T-helper 17 cell (primary cell): ENCODE measurements around the gene RIPPLY1. TPM values are rescaled to one million over a fixed set of nuclear protein-coding genes. Genes with fewer than 3 reads are reported as not detected.

ENCODE experiments used
- ATAC-seq: fragments of 150-1000 bp; cut with Tn5 transposase; 2 replicates; pipeline ENCODE4 v1.10.0; 2021; ENCODE audit warnings: mild to moderate bottlenecking, moderate library complexity
- DNase-seq, 3 donors: peaks; one replicate each; pipeline versions ENCODE4 v3.0.0 to v3.0.0-alpha.2; 2020 to 2021
- H3K9me3 ChIP-seq: one replicate; pipeline ENCODE4 v1.7.0; 2013; ENCODE audit warnings: low read length, mild to moderate bottlenecking; ENCODE audit not compliant: control insufficient read depth, poor library complexity, severe bottlenecking
- H3K27ac Mint-ChIP-seq: one replicate; pipeline ENCODE4 v1.8.0; 2022; ENCODE audit warnings: mild to moderate bottlenecking, moderate library complexity, mixed read lengths
- H3K27me3 Mint-ChIP-seq: one replicate; pipeline ENCODE4 v1.8.0; 2022; ENCODE audit warnings: mixed read lengths
- H3K36me3 Mint-ChIP-seq: one replicate; pipeline ENCODE4 v1.8.0; 2022; ENCODE audit warnings: low read depth, mixed read lengths
- H3K4me1 Mint-ChIP-seq: one replicate; pipeline ENCODE4 v1.8.0; 2022; ENCODE audit warnings: mild to moderate bottlenecking, mixed read lengths
- H3K4me3 Mint-ChIP-seq: one replicate; pipeline ENCODE4 v1.8.0; 2022; ENCODE audit warnings: mild to moderate bottlenecking, moderate library complexity, mixed read lengths
- total RNA-seq, 4 donors: library from RNA in 2 of 4; stranded (reverse) in 2 of 4; gene quantifications; one replicate each; pipeline ENCODE4 v1.2.3 and lab custom pipeline; 2022 to 2026

Gene RIPPLY1
- not detected for total RNA-seq
- total RNA-seq (lab: John Stamatoyannopoulos, UW), result 0 to 0.12 reads per million in 2 donors

GRCh38 chrX:106903291-106903824 is at the start of gene RIPPLY1:
Gene RIPPLY1, minus strand, starts transcription at chrX:106903341. Its CDS starts 54 bp downstream, at chrX:106903287.
- no peaks in the 10 kb centered on the region for H3K36me3 Mint-ChIP-seq

GRCh38 chrX:106952538-106952937 is 49.4 kb upstream of the RIPPLY1 start:
- Mint-ChIP-seq H3K36me3 (no peaks in the 10 kb centered on the region), H3K27ac (no peak overlapping the region), H3K27me3 (no peaks in the 10 kb centered on the region), H3K4me3 (no peak overlapping the region), H3K4me1 (no peaks in the 10 kb centered on the region)
- no peaks in the 10 kb centered on the region for H3K9me3 ChIP-seq
- DNase-seq, result no peak
- ATAC-seq, result no peak

More at GRCh38 chrX:106903291-106903824, at the start of gene RIPPLY1:
- ATAC-seq (no peak), DNase-seq (no peak)
- H3K4me3 Mint-ChIP-seq, result no peak within 1 kb of the TSS
- H3K4me1 Mint-ChIP-seq, result no peaks in the 10 kb centered on the region
- no peak within 1 kb of the TSS for H3K27ac Mint-ChIP-seq
- no peaks in the 10 kb centered on the region for H3K27me3 Mint-ChIP-seq
- H3K9me3 ChIP-seq, result no peaks in the 10 kb centered on the region

GRCh38 chrX:106952089-106952488 is 48.9 kb upstream of the RIPPLY1 start:
- no peaks in the 10 kb centered on the region for H3K9me3 ChIP-seq
- no peaks in the 10 kb centered on the region for H3K36me3 Mint-ChIP-seq
- H3K4me3 Mint-ChIP-seq, result no peak overlapping the region
- ATAC-seq, result no peak
- H3K27me3 Mint-ChIP-seq, result no peaks in the 10 kb centered on the region
- H3K4me1 Mint-ChIP-seq, result no peaks in the 10 kb centered on the region
- DNase-seq, result no peak
- H3K27ac Mint-ChIP-seq, result no peak overlapping the region

- ATAC-seq (no peak), DNase-seq (no peak)
- Mint-ChIP-seq H3K27me3 (no peaks in the 10 kb centered on the region), H3K4me3 (no peak overlapping the region), H3K4me1 (no peaks in the 10 kb centered on the region), H3K36me3 (no peaks in the 10 kb centered on the region), H3K27ac (no peak overlapping the region)
- H3K9me3 ChIP-seq, result no peaks in the 10 kb centered on the region
Observed at GRCh38 chrX:106951230-106951629, 48.1 kb upstream of the RIPPLY1 start.

- Mint-ChIP-seq H3K4me1 (no peaks in the 10 kb centered on the region), H3K27me3 (no peaks in the 10 kb centered on the region), H3K36me3 (no peaks in the 10 kb centered on the region), H3K4me3 (no peak overlapping the region), H3K27ac (no peak overlapping the region)
- ATAC-seq (no peak), DNase-seq (no peak)
- no peaks in the 10 kb centered on the region for H3K9me3 ChIP-seq
Observed at GRCh38 chrX:106950381-106950780, 47.2 kb upstream of the RIPPLY1 start.

GRCh38 chrX:106949366-106949765 is 46.2 kb upstream of the RIPPLY1 start:
- ATAC-seq (no peak), DNase-seq (no peak)
- Mint-ChIP-seq H3K27me3 (no peaks in the 10 kb centered on the region), H3K4me1 (peaks cover 5% of the 10 kb centered on the region), H3K36me3 (no peaks in the 10 kb centered on the region), H3K4me3 (no peak overlapping the region), H3K27ac (peak overlapping the region; percentile 24)
- no peaks in the 10 kb centered on the region for H3K9me3 ChIP-seq

GRCh38 chrX:106948641-106949040 is 45.5 kb upstream of the RIPPLY1 start:
- Mint-ChIP-seq H3K27ac (peak overlapping the region; percentile 24), H3K36me3 (no peaks in the 10 kb centered on the region), H3K4me1 (peaks cover 5% of the 10 kb centered on the region), H3K4me3 (no peak overlapping the region), H3K27me3 (no peaks in the 10 kb centered on the region)
- no peaks in the 10 kb centered on the region for H3K9me3 ChIP-seq
- DNase-seq (no peak), ATAC-seq (no peak)

GRCh38 chrX:106946464-106946863 is 43.3 kb upstream of the RIPPLY1 start:
- no peak for ATAC-seq
- Mint-ChIP-seq H3K36me3 (peaks cover 5% of the 10 kb centered on the region), H3K27me3 (no peaks in the 10 kb centered on the region), H3K4me3 (no peak overlapping the region), H3K4me1 (peaks cover 5% of the 10 kb centered on the region), H3K27ac (no peak overlapping the region)
- DNase-seq, result no peak
- H3K9me3 ChIP-seq, result no peaks in the 10 kb centered on the region

GRCh38 chrX:106940068-106940467 is 36.9 kb upstream of the RIPPLY1 start:
- Mint-ChIP-seq H3K27ac (no peak overlapping the region), H3K4me1 (peaks cover 5% of the 10 kb centered on the region), H3K36me3 (peaks cover 9% of the 10 kb centered on the region), H3K4me3 (no peak overlapping the region), H3K27me3 (no peaks in the 10 kb centered on the region)
- no peak for ATAC-seq
- no peaks in the 10 kb centered on the region for H3K9me3 ChIP-seq
- DNase-seq, result no peak

- ATAC-seq, result no peak
- H3K9me3 ChIP-seq, result no peaks in the 10 kb centered on the region
- Mint-ChIP-seq H3K27ac (no peak overlapping the region), H3K27me3 (no peaks in the 10 kb centered on the region), H3K36me3 (peaks cover 9% of the 10 kb centered on the region), H3K4me3 (no peak overlapping the region), H3K4me1 (peaks cover 1% of the 10 kb centered on the region)
- DNase-seq, result no peak
Observed at GRCh38 chrX:106939566-106939965, 36.4 kb upstream of the RIPPLY1 start.

- Mint-ChIP-seq H3K27ac (no peak overlapping the region), H3K27me3 (no peaks in the 10 kb centered on the region), H3K4me1 (no peaks in the 10 kb centered on the region), H3K4me3 (no peak overlapping the region), H3K36me3 (peaks cover 2% of the 10 kb centered on the region)
- ATAC-seq (no peak), DNase-seq (no peak)
- no peaks in the 10 kb centered on the region for H3K9me3 ChIP-seq
Observed at GRCh38 chrX:106936246-106936645, 33.1 kb upstream of the RIPPLY1 start.

GRCh38 chrX:106935175-106935574 is 32.0 kb upstream of the RIPPLY1 start:
- Mint-ChIP-seq H3K4me1 (no peaks in the 10 kb centered on the region), H3K4me3 (no peak overlapping the region), H3K27ac (no peak overlapping the region), H3K27me3 (no peaks in the 10 kb centered on the region), H3K36me3 (no peaks in the 10 kb centered on the region)
- no peaks in the 10 kb centered on the region for H3K9me3 ChIP-seq
- no peak for DNase-seq
- no peak for ATAC-seq

GRCh38 chrX:106933538-106933961 is 30.4 kb upstream of the RIPPLY1 start:
- ATAC-seq (no peak), DNase-seq (no peak)
- Mint-ChIP-seq H3K4me3 (no peak overlapping the region), H3K27ac (no peak overlapping the region), H3K36me3 (no peaks in the 10 kb centered on the region), H3K27me3 (no peaks in the 10 kb centered on the region), H3K4me1 (no peaks in the 10 kb centered on the region)
- no peaks in the 10 kb centered on the region for H3K9me3 ChIP-seq

GRCh38 chrX:106932960-106933537 is 29.9 kb upstream of the RIPPLY1 start:
- ATAC-seq (no peak), DNase-seq (no peak)
- H3K27ac Mint-ChIP-seq, result no peak overlapping the region
- no peaks in the 10 kb centered on the region for H3K9me3 ChIP-seq
- H3K4me1 Mint-ChIP-seq, result no peaks in the 10 kb centered on the region
- no peaks in the 10 kb centered on the region for H3K36me3 Mint-ChIP-seq
- no peak overlapping the region for H3K4me3 Mint-ChIP-seq
- no peaks in the 10 kb centered on the region for H3K27me3 Mint-ChIP-seq
